Keratinocyte (primary cell): ENCODE data around the gene RTN4RL2. TPM values are rescaled to one million over a fixed set of nuclear protein-coding genes. Genes with fewer than 3 reads are reported as not detected.
A peak's percentile ranks its signal among the peaks of the same experiment; 100 is the strongest.

Source experiments
- DNase-seq: peaks from one replicate; pipeline ENCODE4 v3.0.0-alpha.2; 2011; ENCODE audit warnings: low read depth, missing footprints, low spot score
- FAIRE-seq: peaks from 2 replicates; lab custom pipeline; 2011; peaks lifted over from hg19 to GRCh38; lab: Jason Lieb, UNC
- H2AFZ ChIP-seq: 2 replicates; pipeline ENCODE4 v1.6.0; 2012; ENCODE audit warnings: low read length, control low read depth, inconsistent platforms; ENCODE audit not compliant: control insufficient read depth
- H3K27ac ChIP-seq: 2 replicates; pipeline ENCODE4 v1.5.1; 2011; ENCODE audit warnings: low read length; ENCODE audit not compliant: control insufficient read depth, insufficient read depth
- H3K27me3 ChIP-seq: 3 replicates; pipeline ENCODE4 v1.6.0; 2011; ENCODE audit warnings: low read length; ENCODE audit not compliant: control insufficient read depth, insufficient read depth; ENCODE audit errors: extremely low read depth
- H3K36me3 ChIP-seq, 2 experiments: 2 replicates in 1 of 2; 3 replicates in 1 of 2; pipeline ENCODE4 v1.5.1; 2011; ENCODE audit warnings: low read length in 2 of 2, mild to moderate bottlenecking in 1 of 2; ENCODE audit not compliant: control insufficient read depth in 2 of 2, insufficient read depth in 2 of 2; ENCODE audit errors: extremely low read depth in 1 of 2
- H3K4me1 ChIP-seq: 3 replicates; pipeline ENCODE4 v1.5.1; 2011; ENCODE audit warnings: low read length; ENCODE audit not compliant: control insufficient read depth, insufficient read depth; ENCODE audit errors: extremely low read depth
- H3K4me2 ChIP-seq: 3 replicates; pipeline ENCODE4 v1.6.0; 2011; ENCODE audit warnings: low read depth, low read length; ENCODE audit not compliant: control insufficient read depth, insufficient read depth; ENCODE audit errors: extremely low read depth
- H3K4me3 ChIP-seq, 3 experiments: fragments of 200-600 bp in 1 of 3; sonication (generic) in 1 of 3; 2 replicates in 2 of 3; 3 replicates in 1 of 3; pipeline ENCODE4 v1.5.1; 2011 to 2016; ENCODE audit warnings: low read length in 3 of 3, mild to moderate bottlenecking in 3 of 3, control low read depth in 2 of 3, inconsistent platforms in 1 of 3, low read depth in 1 of 3, mixed read lengths in 1 of 3, mixed run types in 1 of 3, moderate library complexity in 1 of 3; ENCODE audit not compliant: control insufficient read depth in 2 of 3, insufficient read depth in 2 of 3; ENCODE audit errors: extremely low read depth in 1 of 3
- H3K79me2 ChIP-seq: 2 replicates; pipeline ENCODE4 v1.6.0; 2012; ENCODE audit warnings: low read length; ENCODE audit not compliant: control insufficient read depth, insufficient read depth
- H3K9ac ChIP-seq: 3 replicates; pipeline ENCODE4 v1.6.0; 2011; ENCODE audit warnings: low read length; ENCODE audit not compliant: control insufficient read depth, insufficient read depth; ENCODE audit errors: extremely low read depth
- H3K9me1 ChIP-seq: 3 replicates; pipeline ENCODE4 v1.6.0; 2011; ENCODE audit warnings: low read length; ENCODE audit not compliant: control insufficient read depth, insufficient read depth; ENCODE audit errors: extremely low read depth
- H3K9me3 ChIP-seq: 2 replicates; pipeline ENCODE4 v1.5.1; 2012; ENCODE audit warnings: low read depth, low read length; ENCODE audit not compliant: control insufficient read depth
- H4K20me1 ChIP-seq: 3 replicates; pipeline ENCODE4 v1.6.0; 2011; ENCODE audit warnings: low read length; ENCODE audit not compliant: control insufficient read depth, insufficient read depth; ENCODE audit errors: extremely low read depth
- EZH2 ChIP-seq: IDR thresholded peaks from one replicate; pipeline ENCODE4 v1.6.1; 2012; ENCODE audit warnings: inconsistent platforms, mild to moderate bottlenecking, low read length, moderate library complexity
- dilution Hi-C: fragments of 300-500 bp; cut with MboI; formaldehyde crosslinking; loops from one replicate; pipeline ENCODE4 v1.7.0; 2020; ENCODE audit warnings: low sequenced_read_pairs; ENCODE audit not compliant: extremely low pct_ligation_motif_present
- polyA plus RNA-seq, 5 experiments: library from polyadenylated mRNA; depleted of rRNA in 3 of 5; stranded (reverse) in 3 of 5; stranded (forward) in 1 of 5; unstranded in 1 of 5; fragments of >200 nt; gene quantifications; 1 replicate in 1 of 5; 2 replicates in 3 of 5; 3 replicates in 1 of 5; pipeline versions ENCODE4 v1.2.1 to v1.2.3, GENCODE V29; 2011 to 2012; ENCODE audit warnings: missing spikeins in 2 of 5, low read depth in 1 of 5, low replicate concordance in 1 of 5
- TF ChIP-seq, protein P1 (sequence below), 3 experiments: IDR thresholded peaks in 1 of 3; conservative IDR thresholded peaks in 1 of 3; optimal IDR thresholded peaks in 1 of 3; 2 replicates in 2 of 3; 3 replicates in 1 of 3; pipeline versions ENCODE3 to v1.5.1; 2011; ENCODE audit warnings: low read length in 3 of 3, mild to moderate bottlenecking in 3 of 3, moderate library complexity in 2 of 3, control low read depth in 1 of 3, inconsistent platforms in 1 of 3; ENCODE audit not compliant: insufficient read depth in 2 of 3; ENCODE audit errors: extremely low read depth in 1 of 3

RTN4RL2 gene
- polyA plus RNA-seq, 1 donor (not counting 4 experiments of a cell fraction or from before 2014, with no cell fraction given): 0.03 TPM

GRCh38 chr11:57480409-57481137 is 20.2 kb downstream of the RTN4RL2 start:
- no peak overlapping the region for H2AFZ ChIP-seq
- no peak overlapping the region for H3K4me2 ChIP-seq
- no peak overlapping the region for H3K4me3 ChIP-seq
- H3K36me3 ChIP-seq: no peaks in the 10 kb centered on the region
- H3K9me3 ChIP-seq: no peaks in the 10 kb centered on the region
- no peaks in the 10 kb centered on the region for H3K9me1 ChIP-seq
- no peak for TF ChIP-seq EZH2
- TF ChIP-seq, protein P1, sequence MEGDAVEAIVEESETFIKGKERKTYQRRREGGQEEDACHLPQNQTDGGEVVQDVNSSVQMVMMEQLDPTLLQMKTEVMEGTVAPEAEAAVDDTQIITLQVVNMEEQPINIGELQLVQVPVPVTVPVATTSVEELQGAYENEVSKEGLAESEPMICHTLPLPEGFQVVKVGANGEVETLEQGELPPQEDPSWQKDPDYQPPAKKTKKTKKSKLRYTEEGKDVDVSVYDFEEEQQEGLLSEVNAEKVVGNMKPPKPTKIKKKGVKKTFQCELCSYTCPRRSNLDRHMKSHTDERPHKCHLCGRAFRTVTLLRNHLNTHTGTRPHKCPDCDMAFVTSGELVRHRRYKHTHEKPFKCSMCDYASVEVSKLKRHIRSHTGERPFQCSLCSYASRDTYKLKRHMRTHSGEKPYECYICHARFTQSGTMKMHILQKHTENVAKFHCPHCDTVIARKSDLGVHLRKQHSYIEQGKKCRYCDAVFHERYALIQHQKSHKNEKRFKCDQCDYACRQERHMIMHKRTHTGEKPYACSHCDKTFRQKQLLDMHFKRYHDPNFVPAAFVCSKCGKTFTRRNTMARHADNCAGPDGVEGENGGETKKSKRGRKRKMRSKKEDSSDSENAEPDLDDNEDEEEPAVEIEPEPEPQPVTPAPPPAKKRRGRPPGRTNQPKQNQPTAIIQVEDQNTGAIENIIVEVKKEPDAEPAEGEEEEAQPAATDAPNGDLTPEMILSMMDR (optimal IDR thresholded peaks at IDR 0.05 in 1 of 3, IDR thresholded peaks at IDR 0.05 in 1 of 3, conservative IDR thresholded peaks at IDR 0.05 in 1 of 3; ENCODE audit: extremely low read depth in 1 of 3, insufficient read depth in 2 of 3, low read length in 3 of 3): peak; percentile 77 to 82 (median 81)
- H3K4me1 ChIP-seq: peaks cover 8% of the 10 kb centered on the region
- H3K9ac ChIP-seq: no peak overlapping the region
- H4K20me1 ChIP-seq: no peaks in the 10 kb centered on the region
- H3K27me3 ChIP-seq: peaks cover 33% of the 10 kb centered on the region
- dilution Hi-C loops: no loop called here
- H3K79me2 ChIP-seq: no peaks in the 10 kb centered on the region
- FAIRE-seq (peak; percentile 73), DNase-seq (no peak)
- H3K27ac ChIP-seq: no peak overlapping the region

GRCh38 chr11:57481315-57481714 is 21.0 kb downstream of the RTN4RL2 start:
- no peaks in the 10 kb centered on the region for H3K9me3 ChIP-seq
- no peaks in the 10 kb centered on the region for H3K36me3 ChIP-seq
- dilution Hi-C loops: no loop called here
- H3K4me1 ChIP-seq: peaks cover 3% of the 10 kb centered on the region
- DNase-seq (no peak), FAIRE-seq (no peak)
- no peak overlapping the region for H3K4me3 ChIP-seq
- H3K79me2 ChIP-seq: no peaks in the 10 kb centered on the region
- H3K9me1 ChIP-seq: no peaks in the 10 kb centered on the region
- TF ChIP-seq EZH2: no peak
- TF ChIP-seq, protein P1 (optimal IDR thresholded peaks at IDR 0.05 in 1 of 3, IDR thresholded peaks at IDR 0.05 in 1 of 3, conservative IDR thresholded peaks at IDR 0.05 in 1 of 3; ENCODE audit: extremely low read depth in 1 of 3, insufficient read depth in 2 of 3, low read length in 3 of 3): no peak
- no peaks in the 10 kb centered on the region for H4K20me1 ChIP-seq
- H3K4me2 ChIP-seq: no peak overlapping the region
- H3K27me3 ChIP-seq: peaks cover 26% of the 10 kb centered on the region
- no peak overlapping the region for H2AFZ ChIP-seq
- no peak overlapping the region for H3K27ac ChIP-seq
- H3K9ac ChIP-seq: no peak overlapping the region
